ENCODE measurements around the gene NUBP1. TPM values are rescaled to one million over a fixed set of nuclear protein-coding genes. Genes with fewer than 3 reads are reported as not detected.
A peak's percentile ranks its signal among the peaks of the same experiment; 100 is the strongest.

The NUBP1 gene
- total and polyA plus RNA-seq, 9 of the 15 experiments (the other 6 are each of a cell fraction or from before 2014, with no cell fraction given): 17.2 to 55.1 (median 35.6) TPM

- peak; percentile 6 for TF ChIP-seq PRDM10 (IDR thresholded peaks at IDR 0.05; ENCODE audit: partially characterized antibody)
- TF ChIP-seq SRSF3 (IDR thresholded peaks at IDR 0.05; ENCODE audit: insufficient read depth, low read length): no peak
- TF ChIP-seq STAG1 (CRISPR knock-in tag; IDR thresholded peaks at IDR 0.05; ENCODE audit: borderline replicate concordance): no peak
These were observed at the start of gene NUBP1 (continued) for GRCh38 chr16:10743610-10744369.

GRCh38 chr16:10693889-10694288 is 49.8 kb upstream of the NUBP1 start:
- in situ Hi-C loops (cut with MboI): no loop called here
- Histone ChIP-seq H3K4me3 (no peak overlapping the region), H3K27ac (ENCODE audit: extremely low read depth, low read depth, low read length) (no peak overlapping the region), H3K36me3 (ENCODE audit: control insufficient read depth, insufficient read depth, low read length) (no peaks in the 10 kb centered on the region), H2AFZ (ENCODE audit: low read depth, low read length) (no peak overlapping the region), H3K9me3 (replicated peaks; ENCODE audit: control insufficient read depth, insufficient read depth, low read depth, low read length) (no peaks in the 10 kb centered on the region), H3K4me1 (replicated peaks in 1 of 2; ENCODE audit: control insufficient read depth in 2 of 2, insufficient read depth in 2 of 2, low read length in 2 of 2) (peaks cover 0 to 4% of the 10 kb centered on the region in 2 experiments; a peak in 2 of 5 replicates), H4K20me1 (replicated peaks; ENCODE audit: control insufficient read depth, insufficient read depth, low read length) (no peaks in the 10 kb centered on the region), H3K9me1 (ENCODE audit: control insufficient read depth, insufficient read depth, low read length) (no peaks in the 10 kb centered on the region), H3K9ac (ENCODE audit: insufficient read depth in 1 of 2, low read depth in 2 of 2, low read length in 2 of 2) (no peak overlapping the region), H3K79me2 (ENCODE audit: control insufficient read depth, insufficient read depth, low read length) (no peaks in the 10 kb centered on the region), H3K27me3 (ENCODE audit: control insufficient read depth in 2 of 2, insufficient read depth in 2 of 2, low read length in 2 of 2) (peaks cover 29 to 47% of the 10 kb centered on the region in 2 experiments), H3K4me2 (ENCODE audit: insufficient read depth, low read length) (no peak overlapping the region)
- DNase-seq (ENCODE audit: extremely low read depth in 1 of 4, low spot score in 3 of 4) (no peak), ATAC-seq (no peak), FAIRE-seq (no peak)
- ChIA-PET CTCF (ENCODE audit: low intra/inter-chr PET ratio) (no interaction called here), POLR2A (interaction anchor here (0.9 kb wide), 1 partner anchor 8 kb away, joined by 3 read pairs; no protein-coding TSS in a partner anchor)
- WGBS (ENCODE audit: insufficient coverage, low coverage, missing lambda C conversion rate): 17% methylated on average over 8 of the region's 8 CpGs
- intact Hi-C loops (cut with micrococcal nuclease): no loop called here
- BruUV-seq (replicated peaks): no TSS peak
- TF ChIP-seq HNRNPUL1 (IDR thresholded peaks at IDR 0.05; ENCODE audit: low read length) (no peak), ZNF395 (CRISPR knock-in tag; IDR thresholded peaks at IDR 0.05) (no peak), HNRNPL (IDR thresholded peaks at IDR 0.05; ENCODE audit: low read depth, low read length) (no peak), OTX1 (CRISPR knock-in tag; IDR thresholded peaks at IDR 0.05) (no peak), ZNF274 (IDR thresholded peaks at IDR 0.05; ENCODE audit: borderline replicate concordance, low read depth, low read length) (no peak), SRSF1 (IDR thresholded peaks at IDR 0.05; ENCODE audit: low read depth, low read length) (no peak), RB1 (IDR thresholded peaks at IDR 0.05; ENCODE audit: low read depth) (no peak), WHSC1 (IDR thresholded peaks at IDR 0.05; ENCODE audit: low read length) (no peak), CBFA2T2 (conservative IDR thresholded peaks at IDR 0.05) (no peak), ZBTB26 (CRISPR knock-in tag; IDR thresholded peaks at IDR 0.05) (no peak), MAFG (tag; conservative IDR thresholded peaks at IDR 0.05) (no peak)

Measured in K562 (cell line).